SH-SY5Y (cell line): ENCODE results near the gene EDN2.

Source experiments
- GATA2 ChIP-seq: IDR thresholded peaks from 2 replicates; pipeline ENCODE4 v1.6.1; 2011; ENCODE audit warnings: mild to moderate bottlenecking, low read depth, low read length
- GATA3 ChIP-seq: IDR thresholded peaks from 2 replicates; pipeline ENCODE4 v1.6.1; 2011; ENCODE audit warnings: low read depth, mild to moderate bottlenecking, low read length, moderate library complexity

Gene EDN2

GRCh38 chr1:41484402-41485241 is at the start of gene EDN2:
EDN2 (minus strand) TSS chr1:41484683; CDS start chr1:41484601, 82 bp downstream.
- TF ChIP-seq GATA3 (no peak), GATA2 (no peak)

- TF ChIP-seq GATA2, result no peak
- no peak for TF ChIP-seq GATA3
Measured at GRCh38 chr1:41533731-41534080, 49.2 kb upstream of the EDN2 start.

GRCh38 chr1:41533016-41533730 is 48.7 kb upstream of the EDN2 start:
- TF ChIP-seq GATA2 (no peak), GATA3 (no peak)

GRCh38 chr1:41532206-41532975 is 47.9 kb upstream of the EDN2 start:
- TF ChIP-seq GATA2 (no peak), GATA3 (no peak)

GRCh38 chr1:41530411-41530810 is 45.9 kb upstream of the EDN2 start:
- TF ChIP-seq GATA3, result no peak
- no peak for TF ChIP-seq GATA2

- no peak for TF ChIP-seq GATA2
Measured at GRCh38 chr1:41529621-41530395, 45.3 kb upstream of the EDN2 start.

- TF ChIP-seq GATA2, result no peak
Measured at GRCh38 chr1:41528726-41529605, 44.5 kb upstream of the EDN2 start.

- TF ChIP-seq GATA2 (no peak), GATA3 (no peak)
Measured at GRCh38 chr1:41528106-41528505, 43.6 kb upstream of the EDN2 start.

- TF ChIP-seq GATA3, result no peak
- no peak for TF ChIP-seq GATA2
Measured at GRCh38 chr1:41526956-41527561, 42.6 kb upstream of the EDN2 start.

- no peak for TF ChIP-seq GATA2
- no peak for TF ChIP-seq GATA3
Measured at GRCh38 chr1:41525891-41526587, 41.6 kb upstream of the EDN2 start.

GRCh38 chr1:41524676-41525675 is 40.5 kb upstream of the EDN2 start:
- TF ChIP-seq GATA2 (no peak), GATA3 (no peak)
